OCI-LY7 (cell line): Measurements from ENCODE around the gene MN1. TPM values are rescaled to one million over a fixed set of nuclear protein-coding genes. Genes with fewer than 3 reads are reported as not detected.

ENCODE experiments used
- BruUV-seq: library from RNA; stranded (reverse); fragments of 400-500 nt; replicated peaks from 2 replicates; lab custom pipeline; 2021; lab: Mats Ljungman, UMichigan
- CTCF ChIA-PET: fragments of 300-600 bp; sonication (Branson Sonifier 250); formaldehyde crosslinking; loops from one replicate; lab custom pipeline; 2022; ENCODE audit warnings: antibody characterized with exemption; ENCODE audit not compliant: unreplicated experiment; lab: Charles Lee
- POLR2A ChIA-PET: fragments of 300-600 bp; sonication (Branson Sonifier 250); formaldehyde crosslinking; loops from one replicate; lab custom pipeline; 2022; ENCODE audit warnings: antibody characterized with exemption; lab: Charles Lee
- DNase-seq: peaks from one replicate; pipeline ENCODE4 v3.0.0-alpha.2; 2015; ENCODE audit warnings: low spot score
- H2AFZ ChIP-seq: fragments of 200-600 bp; sonication (generic), shearing (Covaris generic); 2 replicates; pipeline ENCODE4 v1.6.1; 2014; ENCODE audit warnings: mild to moderate bottlenecking, antibody characterized with exemption, low read length, moderate library complexity
- H3K27ac ChIP-seq: fragments of 200-600 bp; sonication (generic); 2 replicates; pipeline ENCODE4 v1.5.1; 2014; ENCODE audit warnings: mixed run types, low read depth, mild to moderate bottlenecking, moderate library complexity, low read length, inconsistent platforms; ENCODE audit not compliant: poor library complexity, severe bottlenecking
- H3K36me3 ChIP-seq: fragments of 200-600 bp; sonication (generic); 2 replicates; pipeline ENCODE4 v1.6.1; 2014; ENCODE audit warnings: mild to moderate bottlenecking, antibody characterized with exemption, low read length, moderate library complexity, mixed read lengths; ENCODE audit not compliant: insufficient read depth
- H3K4me1 ChIP-seq: fragments of 200-600 bp; sonication (generic); 2 replicates; pipeline ENCODE4 v1.5.1; 2014; ENCODE audit warnings: mild to moderate bottlenecking, low read length; ENCODE audit not compliant: insufficient read depth, poor library complexity, severe bottlenecking
- H3K4me2 ChIP-seq: fragments of 200-600 bp; sonication (generic); 2 replicates; pipeline ENCODE4 v1.6.1; 2014; ENCODE audit warnings: mild to moderate bottlenecking, low read length
- H3K4me3 ChIP-seq: fragments of 200-600 bp; sonication (generic); 2 replicates; pipeline ENCODE4 v1.5.1; 2014; ENCODE audit warnings: mild to moderate bottlenecking, low read depth, low read length; ENCODE audit not compliant: poor library complexity, severe bottlenecking
- H3K79me2 ChIP-seq: fragments of 200-600 bp; sonication (generic); 2 replicates; pipeline ENCODE4 v1.6.1; 2016; ENCODE audit warnings: low read depth, mild to moderate bottlenecking, low read length, moderate library complexity, mixed read lengths; ENCODE audit not compliant: insufficient read depth
- H3K9me2 ChIP-seq: fragments of 200-600 bp; sonication (generic); 2 replicates; pipeline ENCODE4 v1.6.1; 2016; ENCODE audit warnings: mild to moderate bottlenecking, low read length, mixed read lengths; ENCODE audit not compliant: insufficient read depth
- H3K9me3 ChIP-seq: fragments of 200-600 bp; sonication (generic); 2 replicates; pipeline ENCODE4 v1.6.1; 2014; ENCODE audit warnings: mild to moderate bottlenecking, mixed run types, low read length, mixed read lengths
- H4K20me1 ChIP-seq: fragments of 200-600 bp; sonication (generic); 2 replicates; pipeline ENCODE4 v1.6.1; 2014; ENCODE audit warnings: mild to moderate bottlenecking, antibody characterized with exemption, low read length, moderate library complexity, mixed read lengths; ENCODE audit not compliant: insufficient read depth
- EZH2phosphoT487 ChIP-seq: fragments of 200-600 bp; sonication (generic); IDR thresholded peaks from 2 replicates; pipeline ENCODE4 v1.6.1; 2018; ENCODE audit warnings: low read depth, borderline replicate concordance, mild to moderate bottlenecking, mixed run types, antibody characterized with exemption, low read length, moderate library complexity, mixed read lengths
- intact Hi-C: fragments of 100-400 bp; cut with micrococcal nuclease; formaldehyde crosslinking; loops from one replicate; pipeline ENCODE4 v1.10.0; 2022; ENCODE audit not compliant: unreplicated experiment
- total RNA-seq, 2 experiments: library from RNA; depleted of rRNA in 1 of 2; stranded (reverse); fragments of >200 nt in 1 of 2; shearing (Covaris generic) in 1 of 2; gene quantifications; 2 replicates each; pipeline ENCODE4 v1.2.3, GENCODE V29; 2014 to 2022
- TF ChIP-seq, protein P1 (sequence below): fragments of 200-600 bp; sonication (generic); conservative IDR thresholded peaks from 2 replicates; pipeline ENCODE4 v1.5.1; 2014; ENCODE audit warnings: mild to moderate bottlenecking, antibody characterized with exemption, low read length, moderate library complexity, mixed read lengths

Gene MN1
- total RNA-seq, 2 experiments from 2014 or later = 0.47 TPM; not detected in 1

DNA sequence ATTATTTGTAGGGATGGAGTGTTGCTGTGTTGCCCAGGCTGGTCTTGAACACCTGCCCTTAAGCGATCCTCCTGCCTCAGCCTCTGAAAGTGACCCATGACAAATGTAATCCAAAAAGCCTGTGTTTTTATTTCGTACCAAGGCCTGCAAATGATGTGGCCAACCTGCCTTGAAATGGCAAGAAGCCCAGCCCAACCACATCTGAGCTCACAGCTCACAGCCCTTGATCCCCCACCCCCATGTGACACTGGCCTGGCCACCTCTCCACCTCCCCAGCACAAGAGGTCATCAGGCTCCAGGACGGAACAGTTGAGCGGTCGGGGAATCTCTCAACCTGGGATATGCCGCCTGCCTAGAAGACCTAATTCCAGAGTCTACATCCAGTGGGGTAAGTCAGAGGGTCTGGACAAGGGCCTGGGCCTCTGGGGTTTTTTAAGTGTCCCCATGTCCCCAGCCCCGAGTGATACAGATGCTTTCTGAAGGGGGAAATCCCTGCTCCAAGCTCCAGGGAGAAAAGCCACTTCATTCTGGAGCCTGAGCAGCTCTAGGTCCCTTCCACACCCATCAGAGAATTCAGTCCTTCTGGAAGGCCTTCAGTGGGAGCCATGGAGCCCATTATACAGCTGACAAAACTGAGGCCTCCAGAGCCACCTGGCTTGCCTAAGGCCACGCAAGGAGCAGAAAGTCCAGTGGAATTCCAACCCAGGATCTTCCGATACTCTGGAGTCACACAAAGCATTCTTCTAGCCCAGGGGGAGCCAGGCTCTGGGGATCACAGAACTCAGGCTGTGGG, 70.7 kb downstream of the MN1 start:
- no peak for DNase-seq
- BruUV-seq = no TSS peak
- Histone ChIP-seq H3K9me2 (no peaks in the 10 kb centered on the region), H3K4me3 (no peak overlapping the region), H3K4me1 (no peaks in the 10 kb centered on the region), H4K20me1 (no peaks in the 10 kb centered on the region), H2AFZ (no peak overlapping the region), H3K4me2 (no peak overlapping the region), H3K36me3 (no peaks in the 10 kb centered on the region), H3K79me2 (no peaks in the 10 kb centered on the region), H3K9me3 (no peaks in the 10 kb centered on the region), H3K27ac (no peak overlapping the region)
- POLR2A ChIA-PET = no interaction called here
- CTCF ChIA-PET = interaction anchor here (0.6 kb wide), 1 partner anchor 11 kb away, joined by 3 read pairs; no protein-coding TSS in a partner anchor
- TF ChIP-seq, protein P1, sequence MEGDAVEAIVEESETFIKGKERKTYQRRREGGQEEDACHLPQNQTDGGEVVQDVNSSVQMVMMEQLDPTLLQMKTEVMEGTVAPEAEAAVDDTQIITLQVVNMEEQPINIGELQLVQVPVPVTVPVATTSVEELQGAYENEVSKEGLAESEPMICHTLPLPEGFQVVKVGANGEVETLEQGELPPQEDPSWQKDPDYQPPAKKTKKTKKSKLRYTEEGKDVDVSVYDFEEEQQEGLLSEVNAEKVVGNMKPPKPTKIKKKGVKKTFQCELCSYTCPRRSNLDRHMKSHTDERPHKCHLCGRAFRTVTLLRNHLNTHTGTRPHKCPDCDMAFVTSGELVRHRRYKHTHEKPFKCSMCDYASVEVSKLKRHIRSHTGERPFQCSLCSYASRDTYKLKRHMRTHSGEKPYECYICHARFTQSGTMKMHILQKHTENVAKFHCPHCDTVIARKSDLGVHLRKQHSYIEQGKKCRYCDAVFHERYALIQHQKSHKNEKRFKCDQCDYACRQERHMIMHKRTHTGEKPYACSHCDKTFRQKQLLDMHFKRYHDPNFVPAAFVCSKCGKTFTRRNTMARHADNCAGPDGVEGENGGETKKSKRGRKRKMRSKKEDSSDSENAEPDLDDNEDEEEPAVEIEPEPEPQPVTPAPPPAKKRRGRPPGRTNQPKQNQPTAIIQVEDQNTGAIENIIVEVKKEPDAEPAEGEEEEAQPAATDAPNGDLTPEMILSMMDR = no peak
- TF ChIP-seq EZH2phosphoT487 = no peak
- intact Hi-C loops = no loop called here

DNA sequence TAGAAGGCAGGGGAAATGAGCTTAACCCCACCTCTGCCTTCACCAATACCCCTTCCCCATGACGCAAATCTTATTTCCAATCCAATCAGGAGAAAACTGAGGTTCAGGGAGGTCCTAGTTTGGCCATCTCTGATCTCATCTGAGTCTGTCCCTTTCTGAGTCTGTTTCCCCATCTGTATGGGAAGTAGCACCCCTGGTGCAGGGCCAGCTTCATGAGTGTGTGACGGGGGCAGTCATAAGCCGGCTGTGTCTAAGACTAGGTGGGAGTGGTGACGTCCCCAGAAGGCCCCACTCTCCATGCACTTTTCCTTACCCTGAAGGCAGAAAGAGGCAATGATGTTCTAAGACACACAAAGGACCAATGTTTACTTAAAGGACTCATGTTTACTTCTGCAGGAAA, 72.3 kb downstream of the MN1 start:
- Histone ChIP-seq H3K4me2 (no peak overlapping the region), H3K4me3 (no peak overlapping the region), H4K20me1 (no peaks in the 10 kb centered on the region), H3K36me3 (no peaks in the 10 kb centered on the region), H3K4me1 (no peaks in the 10 kb centered on the region), H3K27ac (no peak overlapping the region), H2AFZ (no peak overlapping the region), H3K79me2 (no peaks in the 10 kb centered on the region), H3K9me2 (no peaks in the 10 kb centered on the region), H3K9me3 (no peaks in the 10 kb centered on the region)
- TF ChIP-seq, protein P1 = no peak
- TF ChIP-seq EZH2phosphoT487 = no peak
- POLR2A ChIA-PET = no interaction called here
- no peak for DNase-seq
- intact Hi-C loops = no loop called here
- CTCF ChIA-PET = no interaction called here
- no TSS peak for BruUV-seq
